GM23338 (cell line): Measurements from ENCODE around the gene CDH9. TPM values are rescaled to one million over a fixed set of nuclear protein-coding genes. Genes with fewer than 3 reads are reported as not detected.

Source experiments
- ATAC-seq: fragments of 200-7000 bp; cut with Tn5 transposase; 3 replicates; pipeline ENCODE4 v1.9.1; 2020
- DNase-seq: peaks from one replicate; pipeline ENCODE4 v3.0.0-alpha.2; 2015; ENCODE audit warnings: low spot score
- H2AFZ ChIP-seq: fragments of 200-600 bp; sonication (generic); 2 replicates; pipeline ENCODE4 v1.8.0; 2016; ENCODE audit warnings: antibody characterized with exemption, mild to moderate bottlenecking, moderate library complexity
- H3F3A ChIP-seq: fragments of 200-600 bp; sonication (generic); replicated peaks from 2 replicates; pipeline ENCODE4 v1.8.0; 2017; ENCODE audit warnings: antibody characterized with exemption, mixed run types, low read depth
- H3K27ac ChIP-seq: fragments of 200-600 bp; sonication (generic); 2 replicates; pipeline ENCODE4 v1.6.1; 2016; ENCODE audit warnings: low read depth
- H3K27me3 ChIP-seq: fragments of 200-600 bp; sonication (generic); 2 replicates; pipeline ENCODE4 v1.8.0; 2016; ENCODE audit warnings: mild to moderate bottlenecking, mixed run types, moderate library complexity; ENCODE audit not compliant: insufficient read depth
- H3K36me3 ChIP-seq: fragments of 200-600 bp; sonication (generic); 2 replicates; pipeline ENCODE4 v1.8.0; 2016; ENCODE audit warnings: mild to moderate bottlenecking; ENCODE audit not compliant: insufficient read depth
- H3K4me1 ChIP-seq: fragments of 200-600 bp; sonication (generic); 2 replicates; pipeline ENCODE4 v1.8.0; 2016; ENCODE audit warnings: mild to moderate bottlenecking, moderate library complexity; ENCODE audit not compliant: insufficient read depth
- H3K4me2 ChIP-seq: fragments of 200-600 bp; sonication (generic); 2 replicates; pipeline ENCODE4 v1.7.1; 2017; ENCODE audit warnings: mixed run types
- H3K4me3 ChIP-seq: fragments of 200-600 bp; sonication (generic); 2 replicates; pipeline ENCODE4 v1.6.1; 2016; ENCODE audit warnings: mixed run types
- H3K79me2 ChIP-seq: fragments of 200-600 bp; sonication (generic); replicated peaks from 2 replicates; pipeline ENCODE4 v1.8.0; 2017; ENCODE audit warnings: mild to moderate bottlenecking; ENCODE audit not compliant: insufficient read depth
- H3K9me2 ChIP-seq: fragments of 200-600 bp; sonication (generic); 2 replicates; pipeline ENCODE4 v1.8.0; 2017; ENCODE audit not compliant: insufficient read depth
- H4K20me1 ChIP-seq: fragments of 200-600 bp; sonication (generic); replicated peaks from 2 replicates; pipeline ENCODE4 v1.8.0; 2017; ENCODE audit warnings: mild to moderate bottlenecking; ENCODE audit not compliant: insufficient read depth
- H3K27ac Mint-ChIP-seq: 2 replicates; pipeline ENCODE4 v1.8.0; 2020; ENCODE audit warnings: inconsistent platforms, mild to moderate bottlenecking, moderate library complexity, mixed read lengths
- H3K27me3 Mint-ChIP-seq: 3 replicates; pipeline ENCODE4 v1.8.0; 2022; ENCODE audit warnings: low read depth, mild to moderate bottlenecking, moderate library complexity, mixed read lengths, inconsistent platforms; ENCODE audit not compliant: insufficient read depth, poor library complexity
- H3K36me3 Mint-ChIP-seq: 3 replicates; pipeline ENCODE4 v1.8.0; 2021; ENCODE audit warnings: low read depth, mild to moderate bottlenecking, inconsistent platforms, moderate library complexity, mixed read lengths
- H3K4me1 Mint-ChIP-seq: 3 replicates; pipeline ENCODE4 v1.8.0; 2020; ENCODE audit warnings: mild to moderate bottlenecking, inconsistent platforms, mixed read lengths
- H3K4me3 Mint-ChIP-seq: 3 replicates; pipeline ENCODE4 v1.8.0; 2021; ENCODE audit warnings: moderate library complexity, mild to moderate bottlenecking, inconsistent platforms, mixed read lengths
- H3K9me3 Mint-ChIP-seq: 3 replicates; pipeline ENCODE4 v1.8.0; 2020; ENCODE audit warnings: moderate library complexity, mild to moderate bottlenecking, inconsistent platforms, mixed read lengths
- CREB1 ChIP-seq: fragments of 250-450 bp; sonication (Bioruptor Pico); IDR thresholded peaks from 2 replicates; pipeline ENCODE4 v1.5.0; 2020; ENCODE audit warnings: low read depth, mild to moderate bottlenecking, moderate library complexity
- ETS1 ChIP-seq: IDR thresholded peaks from 2 replicates; pipeline ENCODE4 v1.6.1; 2016; ENCODE audit warnings: antibody characterized with exemption
- EZH2 ChIP-seq: fragments of 200-600 bp; sonication (generic); IDR thresholded peaks from one replicate; pipeline ENCODE4 v1.8.0; 2017; ENCODE audit warnings: antibody characterized with exemption, mild to moderate bottlenecking, low read depth; ENCODE audit not compliant: unreplicated experiment
- EZH2phosphoT487 ChIP-seq: fragments of 200-600 bp; sonication (generic); IDR thresholded peaks from one replicate; pipeline ENCODE4 v1.8.1; 2018; ENCODE audit warnings: antibody characterized with exemption; ENCODE audit not compliant: unreplicated experiment
- JUNB ChIP-seq: IDR thresholded peaks from one replicate; pipeline ENCODE4 v1.6.1; 2016; ENCODE audit warnings: antibody characterized with exemption; ENCODE audit not compliant: unreplicated experiment
- NANOG ChIP-seq: IDR thresholded peaks from 2 replicates; pipeline ENCODE4 v1.6.1; 2016; ENCODE audit warnings: antibody characterized with exemption, borderline replicate concordance
- POLR2AphosphoS5 ChIP-seq: IDR thresholded peaks from 2 replicates; pipeline ENCODE4 v1.6.1; 2016; ENCODE audit warnings: antibody characterized with exemption, low read depth
- REST ChIP-seq: IDR thresholded peaks from one replicate; pipeline ENCODE4 v1.6.1; 2018; ENCODE audit warnings: antibody characterized with exemption; ENCODE audit not compliant: unreplicated experiment
- STAT1 ChIP-seq: IDR thresholded peaks from one replicate; pipeline ENCODE4 v1.6.1; 2016; ENCODE audit warnings: antibody characterized with exemption; ENCODE audit not compliant: unreplicated experiment
- ZNF114 ChIP-seq: fragments of 250-450 bp; sonication (Bioruptor Pico); IDR thresholded peaks from 2 replicates; pipeline ENCODE4 v1.5.0; 2020; ENCODE audit warnings: mild to moderate bottlenecking, moderate library complexity
- ZNF331 ChIP-seq: fragments of 250-450 bp; sonication (Bioruptor Pico); IDR thresholded peaks from 2 replicates; pipeline ENCODE4 v1.5.0; 2020; ENCODE audit warnings: low read depth, mild to moderate bottlenecking, moderate library complexity
- ZNF462 ChIP-seq: fragments of 250-450 bp; sonication (Bioruptor Pico); IDR thresholded peaks from 2 replicates; pipeline ENCODE4 v1.5.0; 2020; ENCODE audit warnings: mild to moderate bottlenecking, moderate library complexity
- polyA plus RNA-seq: library from polyadenylated mRNA; unstranded; fragments of >200 nt; fragmentation: Nextera tagmentation; extraction: Ambion mirVana; gene quantifications from 2 replicates; pipeline ENCODE4 v1.2.1, GENCODE V29; 2016
- total RNA-seq: library from RNA; depleted of rRNA; stranded (reverse); fragments of >200 nt; shearing (Covaris generic); gene quantifications from 2 replicates; pipeline ENCODE4 v1.2.3, GENCODE V29; 2014

The CDH9 gene
- total and polyA plus RNA-seq, 2 experiments from 2014 or later: 0.26 to 0.31 TPM

GRCh38 chr5:26948921-26949320, 89.5 kb downstream of the CDH9 start:
- H3K36me3 Mint-ChIP-seq: no peaks in the 10 kb centered on the region
- TF ChIP-seq ZNF114 (CRISPR knock-in tag) (no peak), POLR2AphosphoS5 (no peak), EZH2 (no peak), EZH2phosphoT487 (no peak), CREB1 (CRISPR knock-in tag) (no peak), ZNF331 (CRISPR knock-in tag) (no peak), ZNF462 (CRISPR knock-in tag) (no peak), REST (no peak), ETS1 (no peak), STAT1 (no peak), NANOG (no peak), JUNB (no peak)
- H3K27ac Mint-ChIP-seq: no peak overlapping the region

More at GRCh38 chr5:26948921-26949320, 89.5 kb downstream of the CDH9 start:
- no peaks in the 10 kb centered on the region for H3K36me3 ChIP-seq
- no peak overlapping the region for H2AFZ ChIP-seq
- H3K4me3 Mint-ChIP-seq: no peak overlapping the region
- no peak overlapping the region for H3K4me3 ChIP-seq
- H3K9me2 ChIP-seq: no peaks in the 10 kb centered on the region
- no peaks in the 10 kb centered on the region for H3K79me2 ChIP-seq
- H3K4me1 Mint-ChIP-seq: no peaks in the 10 kb centered on the region; the same call in 2 of the 3 replicates
- H3K27me3 Mint-ChIP-seq: no peaks in the 10 kb centered on the region
- no peak for ATAC-seq
- H3K27ac ChIP-seq: no peak overlapping the region
- H3K9me3 Mint-ChIP-seq: no peaks in the 10 kb centered on the region
- H3K4me1 ChIP-seq: no peaks in the 10 kb centered on the region
- DNase-seq: no peak
- H4K20me1 ChIP-seq: no peaks in the 10 kb centered on the region
- H3K4me2 ChIP-seq: no peak overlapping the region
- no peaks in the 10 kb centered on the region for H3F3A ChIP-seq
- no peaks in the 10 kb centered on the region for H3K27me3 ChIP-seq
